Mononuclear cell (primary cell): ENCODE data around the gene LRRC41. TPM values are rescaled to one million over a fixed set of nuclear protein-coding genes. Genes with fewer than 3 reads are reported as not detected.

Experiments used
- H3K27me3 ChIP-seq: 2 replicates; pipeline ENCODE4 v1.6.0; 2011; ENCODE audit warnings: low read length, control low read depth; ENCODE audit not compliant: insufficient read depth
- H3K4me1 ChIP-seq: 2 replicates; pipeline ENCODE4 v1.5.1; 2011; ENCODE audit warnings: mild to moderate bottlenecking, low read length, control low read depth; ENCODE audit not compliant: insufficient read depth
- H3K4me3 ChIP-seq: 2 replicates; pipeline ENCODE4 v1.5.1; 2011; ENCODE audit warnings: mild to moderate bottlenecking, low read length, moderate library complexity
- H3K9me3 ChIP-seq: 2 replicates; pipeline ENCODE4 v1.5.1; 2011; ENCODE audit warnings: low read depth, mild to moderate bottlenecking, control low read depth, low read length
- total RNA-seq: library from RNA; depleted of rRNA; stranded (reverse); fragments of >200 nt; gene quantifications from one replicate; pipeline ENCODE4 v1.2.3, GENCODE V29; 2012

The LRRC41 gene
- total RNA-seq, 1 donor, result 20.1 TPM

- H3K9me3 ChIP-seq, result no peaks in the 10 kb centered on the region
- H3K4me3 ChIP-seq, result peak overlapping the region; percentile 80
- peaks cover 59% of the 10 kb centered on the region for H3K4me1 ChIP-seq
- no peaks in the 10 kb centered on the region for H3K27me3 ChIP-seq
Measured at GRCh38 chr1:46303872-46304326, 483 bp upstream of the LRRC41 start.

GRCh38 chr1:46302641-46303037 lies 777 bp downstream of the LRRC41 start:
- H3K4me3 ChIP-seq, result peak overlapping the region; percentile 80
- no peaks in the 10 kb centered on the region for H3K27me3 ChIP-seq
- no peaks in the 10 kb centered on the region for H3K9me3 ChIP-seq
- peaks cover 47% of the 10 kb centered on the region for H3K4me1 ChIP-seq

GRCh38 chr1:46301808-46302640 lies 1.4 kb downstream of the LRRC41 start:
- Histone ChIP-seq H3K9me3 (no peaks in the 10 kb centered on the region), H3K4me1 (peaks cover 41% of the 10 kb centered on the region), H3K27me3 (no peaks in the 10 kb centered on the region), H3K4me3 (peak overlapping the region; percentile 80)

GRCh38 chr1:46301406-46301807 lies 2.0 kb downstream of the LRRC41 start:
- H3K27me3 ChIP-seq, result no peaks in the 10 kb centered on the region
- H3K9me3 ChIP-seq, result no peaks in the 10 kb centered on the region
- peak overlapping the region; percentile 80 for H3K4me3 ChIP-seq
- peaks cover 34% of the 10 kb centered on the region for H3K4me1 ChIP-seq

- Histone ChIP-seq H3K4me3 (no peak overlapping the region), H3K27me3 (no peaks in the 10 kb centered on the region), H3K9me3 (no peaks in the 10 kb centered on the region), H3K4me1 (peaks cover 33% of the 10 kb centered on the region)
Measured at GRCh38 chr1:46300673-46301405, 2.6 kb downstream of the LRRC41 start.

- H3K4me3 ChIP-seq, result no peak overlapping the region
- H3K9me3 ChIP-seq, result no peaks in the 10 kb centered on the region
- peaks cover 18% of the 10 kb centered on the region for H3K4me1 ChIP-seq
- H3K27me3 ChIP-seq, result no peaks in the 10 kb centered on the region
Measured at GRCh38 chr1:46298387-46298786, 5.0 kb downstream of the LRRC41 start.

- H3K4me3 ChIP-seq, result no peak overlapping the region
- H3K27me3 ChIP-seq, result no peaks in the 10 kb centered on the region
- no peaks in the 10 kb centered on the region for H3K9me3 ChIP-seq
- peaks cover 2% of the 10 kb centered on the region for H3K4me1 ChIP-seq
Measured at GRCh38 chr1:46295306-46295705, 8.1 kb downstream of the LRRC41 start.

- Histone ChIP-seq H3K27me3 (no peaks in the 10 kb centered on the region), H3K9me3 (no peaks in the 10 kb centered on the region), H3K4me1 (no peaks in the 10 kb centered on the region), H3K4me3 (no peak overlapping the region)
Measured at GRCh38 chr1:46289976-46290375, 13.4 kb downstream of the LRRC41 start.

- H3K4me3 ChIP-seq, result no peak overlapping the region
- no peaks in the 10 kb centered on the region for H3K9me3 ChIP-seq
- no peaks in the 10 kb centered on the region for H3K4me1 ChIP-seq
- H3K27me3 ChIP-seq, result no peaks in the 10 kb centered on the region
Measured at GRCh38 chr1:46289134-46289494, 14.3 kb downstream of the LRRC41 start.

GRCh38 chr1:46288485-46289133 lies 14.8 kb downstream of the LRRC41 start:
- Histone ChIP-seq H3K27me3 (no peaks in the 10 kb centered on the region), H3K9me3 (no peaks in the 10 kb centered on the region), H3K4me1 (no peaks in the 10 kb centered on the region), H3K4me3 (no peak overlapping the region)

GRCh38 chr1:46285730-46286477 lies 17.5 kb downstream of the LRRC41 start:
- no peaks in the 10 kb centered on the region for H3K4me1 ChIP-seq
- H3K4me3 ChIP-seq, result no peak overlapping the region
- no peaks in the 10 kb centered on the region for H3K9me3 ChIP-seq
- no peaks in the 10 kb centered on the region for H3K27me3 ChIP-seq

GRCh38 chr1:46284597-46285564 lies 18.5 kb downstream of the LRRC41 start:
- Histone ChIP-seq H3K9me3 (no peaks in the 10 kb centered on the region), H3K27me3 (no peaks in the 10 kb centered on the region), H3K4me3 (no peak overlapping the region), H3K4me1 (no peaks in the 10 kb centered on the region)

- no peaks in the 10 kb centered on the region for H3K9me3 ChIP-seq
- H3K4me3 ChIP-seq, result no peak overlapping the region
- no peaks in the 10 kb centered on the region for H3K4me1 ChIP-seq
- H3K27me3 ChIP-seq, result no peaks in the 10 kb centered on the region
Measured at GRCh38 chr1:46284058-46284457, 19.4 kb downstream of the LRRC41 start.

GRCh38 chr1:46281021-46281420 lies 22.4 kb downstream of the LRRC41 start:
- no peaks in the 10 kb centered on the region for H3K27me3 ChIP-seq
- H3K4me3 ChIP-seq, result no peak overlapping the region
- no peaks in the 10 kb centered on the region for H3K9me3 ChIP-seq
- no peaks in the 10 kb centered on the region for H3K4me1 ChIP-seq
